ENCODE data around the gene CCDC180.
A peak's percentile ranks its signal among the peaks of the same experiment; 100 is the strongest.

CCDC180 gene

DNA sequence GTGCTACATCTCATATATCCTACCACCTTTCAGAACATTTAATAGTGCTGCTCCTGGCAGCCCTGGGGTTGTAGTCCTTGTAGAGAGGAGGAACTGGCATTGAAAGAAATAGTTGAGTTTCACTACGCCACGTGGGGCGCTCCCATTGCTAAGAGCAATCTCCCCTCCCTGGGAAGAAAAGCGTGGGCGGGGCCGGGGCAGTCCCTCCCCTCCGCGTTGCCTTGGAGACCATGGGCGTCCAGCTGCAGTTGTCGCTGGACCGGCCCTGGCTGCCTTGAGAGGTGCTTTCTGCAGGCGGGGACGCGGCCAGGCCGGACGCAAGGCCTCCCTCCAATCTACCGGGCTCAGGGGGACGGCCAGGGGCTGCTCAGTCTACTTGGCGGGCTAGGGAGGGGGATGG lies 368 bp upstream of the CCDC180 start:
- peak overlapping the region; percentile 18 for H3K4me3 ChIP-seq (ENCODE audit: low read depth, low read length)
- TF ChIP-seq, protein P1, sequence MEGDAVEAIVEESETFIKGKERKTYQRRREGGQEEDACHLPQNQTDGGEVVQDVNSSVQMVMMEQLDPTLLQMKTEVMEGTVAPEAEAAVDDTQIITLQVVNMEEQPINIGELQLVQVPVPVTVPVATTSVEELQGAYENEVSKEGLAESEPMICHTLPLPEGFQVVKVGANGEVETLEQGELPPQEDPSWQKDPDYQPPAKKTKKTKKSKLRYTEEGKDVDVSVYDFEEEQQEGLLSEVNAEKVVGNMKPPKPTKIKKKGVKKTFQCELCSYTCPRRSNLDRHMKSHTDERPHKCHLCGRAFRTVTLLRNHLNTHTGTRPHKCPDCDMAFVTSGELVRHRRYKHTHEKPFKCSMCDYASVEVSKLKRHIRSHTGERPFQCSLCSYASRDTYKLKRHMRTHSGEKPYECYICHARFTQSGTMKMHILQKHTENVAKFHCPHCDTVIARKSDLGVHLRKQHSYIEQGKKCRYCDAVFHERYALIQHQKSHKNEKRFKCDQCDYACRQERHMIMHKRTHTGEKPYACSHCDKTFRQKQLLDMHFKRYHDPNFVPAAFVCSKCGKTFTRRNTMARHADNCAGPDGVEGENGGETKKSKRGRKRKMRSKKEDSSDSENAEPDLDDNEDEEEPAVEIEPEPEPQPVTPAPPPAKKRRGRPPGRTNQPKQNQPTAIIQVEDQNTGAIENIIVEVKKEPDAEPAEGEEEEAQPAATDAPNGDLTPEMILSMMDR (IDR thresholded peaks at IDR 0.05; ENCODE audit: insufficient read depth, low read length, missing control alignments): peak; percentile 27
- DNase-seq (ENCODE audit: low read depth, low spot score): no peak
- ChIA-PET CTCF (interaction anchor here (1.4 kb wide), 1 partner anchor 15 kb away, joined by 3 read pairs; no protein-coding TSS in a partner anchor), POLR2A (no interaction called here)

DNA sequence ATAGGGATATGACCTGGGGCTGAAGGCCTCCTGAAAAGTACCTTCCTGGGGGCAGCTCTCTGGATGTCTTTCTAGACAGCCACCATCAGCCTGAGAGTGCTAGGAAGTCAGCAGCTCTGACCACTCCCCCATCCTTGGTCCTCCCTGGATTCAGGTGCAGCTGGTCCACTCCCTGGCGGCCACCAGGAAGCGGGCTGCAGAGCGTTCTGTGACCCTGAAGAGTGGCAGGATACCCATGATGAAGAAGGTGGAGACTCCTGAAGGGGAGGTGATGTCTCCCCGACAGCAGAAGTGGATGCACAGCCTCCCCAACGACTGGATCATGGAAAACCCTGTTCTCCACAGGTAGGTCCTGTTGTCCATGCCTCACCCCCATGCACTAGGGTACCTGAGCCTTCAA lies 1.8 kb downstream of the CCDC180 start:
- TF ChIP-seq, protein P1 (IDR thresholded peaks at IDR 0.05; ENCODE audit: insufficient read depth, low read length, missing control alignments): no peak
- DNase-seq (ENCODE audit: low read depth, low spot score): no peak
- POLR2A ChIA-PET: no interaction called here

DNA sequence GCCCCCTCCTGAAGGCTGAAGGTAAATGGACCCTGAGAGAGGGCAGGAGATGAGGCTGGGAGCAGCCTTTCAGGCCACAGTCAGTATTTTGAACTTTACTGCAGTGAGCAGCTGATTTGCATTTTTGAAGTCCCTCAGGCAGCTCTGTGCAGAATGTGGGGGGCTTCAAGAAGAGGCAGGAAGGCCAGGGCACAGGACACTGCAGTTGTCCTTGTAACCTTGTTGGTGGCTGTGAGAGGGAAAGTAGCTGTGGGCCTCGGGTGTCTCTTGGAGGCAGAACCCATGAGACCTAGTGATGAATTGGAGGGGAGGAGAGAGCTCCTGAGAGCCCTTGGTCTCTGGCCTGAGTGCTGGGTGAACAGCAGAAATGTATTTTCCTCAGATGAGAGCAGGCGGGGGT lies 2.6 kb downstream of the CCDC180 start:
- DNase-seq (ENCODE audit: low read depth, low spot score): no peak
- ChIA-PET POLR2A (no interaction called here), CTCF (no interaction called here)
- TF ChIP-seq, protein P1 (IDR thresholded peaks at IDR 0.05; ENCODE audit: insufficient read depth, low read length, missing control alignments): no peak
- no peak overlapping the region for H3K4me3 ChIP-seq (ENCODE audit: low read depth, low read length)

More for the DNA sequence above, 1.8 kb downstream of the CCDC180 start:
- no peak overlapping the region for H3K4me3 ChIP-seq (ENCODE audit: low read depth, low read length)
- CTCF ChIA-PET: no interaction called here

DNA sequence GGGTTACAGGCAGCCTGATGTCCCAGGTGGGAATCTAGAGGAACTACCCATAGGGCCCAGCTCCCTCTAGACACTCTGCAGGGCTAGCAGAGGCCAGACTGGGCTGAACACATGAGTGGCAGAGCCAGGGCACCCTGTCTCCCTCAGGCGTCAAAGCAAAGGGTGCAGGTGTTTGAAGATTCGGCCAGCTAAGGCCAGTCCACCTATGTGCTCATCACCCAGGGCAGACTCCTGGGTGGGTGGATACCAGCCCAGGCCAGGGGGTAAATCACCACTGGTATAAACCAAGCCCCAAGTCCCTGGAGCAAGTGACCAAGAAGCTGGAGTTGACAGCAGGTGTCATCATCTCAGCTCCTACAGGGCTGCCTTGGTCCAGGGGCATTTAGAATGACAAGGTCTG lies 3.4 kb downstream of the CCDC180 start:
- ChIA-PET CTCF (interaction anchor here (0.8 kb wide), 1 partner anchor 455 kb away, joined by 3 read pairs; no protein-coding TSS in a partner anchor), POLR2A (no interaction called here)
- no peak overlapping the region for H3K4me3 ChIP-seq (ENCODE audit: low read depth, low read length)
- no peak for DNase-seq (ENCODE audit: low read depth, low spot score)
- TF ChIP-seq, protein P1 (IDR thresholded peaks at IDR 0.05; ENCODE audit: insufficient read depth, low read length, missing control alignments): no peak

DNA sequence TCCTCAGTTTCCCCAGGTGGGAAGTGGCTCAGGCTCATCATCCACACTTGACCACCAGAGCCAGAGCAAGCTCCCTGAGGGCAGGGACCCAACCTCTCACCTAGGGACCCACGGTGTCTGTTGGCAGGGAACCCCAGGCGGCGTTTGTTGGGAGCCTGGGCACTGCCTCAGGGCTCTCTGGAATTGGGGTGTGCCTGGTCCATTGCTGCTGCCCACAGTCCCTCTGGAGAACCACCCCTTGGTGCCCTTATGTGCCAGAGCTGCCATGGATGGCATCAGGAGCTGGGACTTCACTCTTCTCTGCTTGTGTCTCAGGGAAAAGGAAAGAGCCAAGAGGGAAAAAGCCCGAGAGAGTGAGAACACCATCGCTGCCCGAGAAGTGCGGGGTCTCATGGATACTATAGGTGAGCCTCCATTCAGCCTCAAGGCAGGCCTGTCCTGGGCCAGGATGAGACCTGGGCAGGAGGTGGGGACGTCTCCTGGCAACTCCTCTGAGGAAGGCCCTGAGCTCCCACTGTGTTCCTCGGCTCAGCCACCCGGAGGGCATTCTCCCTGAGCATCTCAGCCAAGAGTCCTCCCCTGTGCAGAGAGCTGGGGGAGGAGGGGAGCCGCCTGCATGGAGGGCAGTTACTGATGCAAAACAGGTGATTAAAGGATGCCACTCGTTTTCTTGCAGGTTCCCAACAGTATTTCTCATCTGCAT lies 4.5 kb downstream of the CCDC180 start:
- ChIA-PET POLR2A (no interaction called here), CTCF (interaction anchor here (0.8 kb wide), 1 partner anchor 456 kb away, joined by 3 read pairs; no protein-coding TSS in a partner anchor)
- no peak overlapping the region for H3K4me3 ChIP-seq (ENCODE audit: low read depth, low read length)
- no peak for DNase-seq (ENCODE audit: low read depth, low spot score)
- TF ChIP-seq, protein P1 (IDR thresholded peaks at IDR 0.05; ENCODE audit: insufficient read depth, low read length, missing control alignments): no peak

DNA sequence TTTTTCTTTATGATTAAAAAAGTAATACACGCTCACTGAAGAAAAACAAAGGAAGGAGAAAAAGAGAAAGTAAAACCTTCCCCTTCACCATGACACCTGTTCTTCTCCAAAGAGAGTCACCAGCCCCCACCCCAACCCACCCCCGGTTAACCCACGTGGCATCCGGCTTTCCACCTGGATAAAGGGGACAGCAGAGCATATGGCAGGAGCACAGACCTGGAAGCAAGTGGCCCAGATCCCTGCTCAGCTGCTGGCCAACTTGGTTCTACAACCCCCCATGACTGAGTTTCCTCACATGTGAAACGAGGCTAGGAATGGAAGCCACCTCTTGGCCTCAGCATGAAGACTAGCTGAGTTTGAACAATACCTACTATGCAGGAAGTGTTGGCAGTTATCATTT lies 5.1 kb downstream of the CCDC180 start:
- TF ChIP-seq, protein P1 (IDR thresholded peaks at IDR 0.05; ENCODE audit: insufficient read depth, low read length, missing control alignments): no peak
- DNase-seq (ENCODE audit: low read depth, low spot score): no peak
- CTCF ChIA-PET: no interaction called here
- POLR2A ChIA-PET: no interaction called here
- H3K4me3 ChIP-seq (ENCODE audit: low read depth, low read length): no peak overlapping the region
